ENCODE data around the gene TRPC1. TPM values are rescaled to one million over a fixed set of nuclear protein-coding genes. Genes with fewer than 3 reads are reported as not detected.

The TRPC1 gene
- total RNA-seq, 1 experiment from 2014 or later: 18.6 TPM

DNA sequence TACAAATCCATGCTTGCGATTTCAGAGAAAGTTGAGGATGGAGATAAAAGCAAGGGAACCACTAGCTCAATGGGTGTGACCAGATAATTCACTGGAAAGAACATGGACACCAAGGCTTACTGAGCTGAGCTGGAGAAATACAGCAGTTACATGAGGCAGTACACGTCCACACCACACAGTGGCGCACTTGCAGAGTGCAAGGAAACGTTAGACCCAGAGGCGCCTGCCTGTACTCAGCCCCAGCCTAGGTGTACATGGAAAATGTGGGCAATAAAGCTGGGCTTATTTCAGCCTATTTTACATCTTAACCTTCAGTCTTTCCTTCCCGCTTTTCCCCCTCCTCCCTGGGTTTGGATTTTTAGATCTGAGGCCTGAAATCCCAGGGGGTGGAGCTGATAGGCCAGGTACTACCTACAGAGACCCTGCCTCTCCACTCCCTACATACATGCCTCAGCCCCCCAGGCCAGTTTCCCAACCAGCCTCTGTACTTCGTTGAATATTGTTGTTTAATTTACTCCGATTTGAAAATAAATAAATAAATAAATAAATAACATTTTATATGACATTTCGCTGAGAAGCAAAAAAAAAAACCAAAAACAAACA lies 105.0 kb downstream of the TRPC1 start:
- H3K36me3 Mint-ChIP-seq (ENCODE audit: insufficient read depth in 1 of 3, low read depth in 3 of 3): no peaks in the 10 kb centered on the region; a peak in 1 of 7 replicates
- no peak overlapping the region; a peak in 1 of 7 replicates for H3K27ac Mint-ChIP-seq
- DNase-seq: peak; percentile 80
- Histone ChIP-seq H3T11ph (ENCODE audit: low read length) (no peak overlapping the region), H3K56ac (ENCODE audit: insufficient read length, low read depth, low read length) (no peak overlapping the region), H3K23ac (ENCODE audit: insufficient read length, low read depth, low read length) (no peak overlapping the region), H3K79me2 (ENCODE audit: insufficient read depth, low read length) (no peaks in the 10 kb centered on the region), H2AK5ac (ENCODE audit: insufficient read length, low read length) (no peak overlapping the region), H3K27me3 (ENCODE audit: insufficient read depth, low read length) (no peaks in the 10 kb centered on the region), H2BK20ac (ENCODE audit: low read depth, low read length, poor library complexity, severe bottlenecking) (no peak overlapping the region), H2BK15ac (ENCODE audit: low read depth, low read length) (no peak overlapping the region), H2BK120ac (ENCODE audit: low read depth, low read length, poor library complexity, severe bottlenecking) (no peak overlapping the region), H3K9me3 (ENCODE audit: control insufficient read depth, low read depth, low read length) (no peaks in the 10 kb centered on the region), H3K4me2 (ENCODE audit: insufficient read depth, insufficient read length, low read length) (no peak overlapping the region), H4K20me1 (ENCODE audit: control insufficient read depth, insufficient read depth, insufficient read length) (no peaks in the 10 kb centered on the region), H2BK5ac (ENCODE audit: insufficient read length, low read length) (no peak overlapping the region), H3K18ac (ENCODE audit: insufficient read length, low read depth, low read length) (no peak overlapping the region), H3K23me2 (ENCODE audit: insufficient read length, low read depth, low read length, poor library complexity, severe bottlenecking) (no peaks in the 10 kb centered on the region), H4K91ac (ENCODE audit: insufficient read length, low read depth, low read length) (no peak overlapping the region), H3K79me1 (ENCODE audit: insufficient read depth, low read depth, low read length, poor library complexity, severe bottlenecking) (no peaks in the 10 kb centered on the region), H2BK12ac (ENCODE audit: insufficient read length, low read depth, low read length) (no peak overlapping the region), H4K5ac (ENCODE audit: insufficient read length, low read depth, low read length) (no peak overlapping the region), H3K27ac (ENCODE audit: insufficient read length, low read depth, low read length) (no peak overlapping the region), H3K14ac (ENCODE audit: insufficient read depth, low read length) (no peak overlapping the region), H4K8ac (replicated peaks; ENCODE audit: insufficient read length, low read depth, low read length) (no peak overlapping the region), H3K4ac (ENCODE audit: low read depth, low read length) (no peak overlapping the region), H2AFZ (ENCODE audit: low read length) (no peak overlapping the region), H3K9ac (ENCODE audit: extremely low read depth, insufficient read length, low read length) (no peak overlapping the region), H3K4me1 (ENCODE audit: insufficient read depth, low read length) (no peaks in the 10 kb centered on the region)
- H3K27me3 Mint-ChIP-seq (ENCODE audit: low read depth): no peaks in the 10 kb centered on the region; the same call in 1 of the 2 replicates
- no peaks in the 10 kb centered on the region; a peak in 1 of 4 replicates for H3K4me1 Mint-ChIP-seq
- no peak overlapping the region for H3K4me3 Mint-ChIP-seq
- WGBS (ENCODE audit: extremely low coverage, insufficient read length, low lambda C conversion rate): no CpG with 5 or more reads among the region's 9 CpGs
- peak; percentile 92 for TF ChIP-seq CTCF (conservative IDR thresholded peaks at IDR 0.05)
- no peaks in the 10 kb centered on the region for H3K9me3 Mint-ChIP-seq
